NOMO-1 treated with DMSO at 0.1 percent for 48 hours (cell line): Measurements from ENCODE around the gene TINAGL1.
A peak's percentile ranks its signal among the peaks of the same experiment; 100 is the strongest.

Experiments
- DNase-seq: peaks from one replicate; lab custom pipeline; 2025; ENCODE audit not compliant: unreplicated experiment; lab: John Stamatoyannopoulos, UW

TINAGL1 gene

DNA sequence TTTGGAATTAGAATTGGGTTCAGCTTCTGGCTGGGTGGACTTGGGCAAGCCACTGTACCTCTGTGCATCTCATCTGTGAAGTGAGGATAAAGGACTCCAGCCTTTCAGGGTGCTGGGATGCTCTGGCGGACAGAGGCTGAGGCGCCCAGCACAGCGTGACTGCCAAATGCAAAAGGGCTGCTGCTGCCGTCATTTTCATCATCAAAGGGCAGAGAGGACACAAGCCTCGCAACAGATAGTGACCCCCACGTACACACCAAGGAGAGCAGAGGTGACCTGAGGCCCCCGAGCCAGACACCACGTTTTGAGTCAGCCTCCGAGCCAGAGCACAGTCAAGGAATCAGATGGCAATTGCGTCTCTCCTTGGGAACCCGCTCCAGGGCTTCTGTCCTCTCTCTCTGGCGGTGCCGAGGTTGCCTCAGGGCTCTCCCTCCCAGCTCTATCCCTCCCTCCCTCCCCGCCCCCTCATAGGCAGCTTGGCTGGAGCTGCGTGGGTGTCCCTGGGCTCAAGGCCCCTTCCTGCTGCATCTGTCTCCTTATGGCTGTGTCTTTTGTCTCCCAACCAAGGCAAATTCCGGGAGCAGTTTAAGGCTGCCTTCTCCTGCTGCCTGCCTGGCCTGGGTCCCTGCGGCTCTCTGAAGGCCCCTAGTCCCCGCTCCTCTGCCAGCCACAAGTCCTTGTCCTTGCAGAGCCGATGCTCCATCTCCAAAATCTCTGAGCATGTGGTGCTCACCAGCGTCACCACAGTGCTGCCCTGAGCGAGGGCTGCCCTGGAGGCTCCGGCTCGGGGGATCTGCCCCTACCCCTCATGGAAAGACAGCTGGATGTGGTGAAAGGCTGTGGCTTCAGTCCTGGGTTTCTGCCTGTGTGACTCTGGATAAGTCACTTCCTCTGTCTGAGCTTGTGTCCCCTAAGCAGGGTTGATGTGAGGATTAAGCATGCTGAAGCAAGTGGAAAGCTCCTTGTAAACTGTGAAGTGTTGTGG lies 50.2 kb downstream of the TINAGL1 start:
- no peak for DNase-seq

DNA sequence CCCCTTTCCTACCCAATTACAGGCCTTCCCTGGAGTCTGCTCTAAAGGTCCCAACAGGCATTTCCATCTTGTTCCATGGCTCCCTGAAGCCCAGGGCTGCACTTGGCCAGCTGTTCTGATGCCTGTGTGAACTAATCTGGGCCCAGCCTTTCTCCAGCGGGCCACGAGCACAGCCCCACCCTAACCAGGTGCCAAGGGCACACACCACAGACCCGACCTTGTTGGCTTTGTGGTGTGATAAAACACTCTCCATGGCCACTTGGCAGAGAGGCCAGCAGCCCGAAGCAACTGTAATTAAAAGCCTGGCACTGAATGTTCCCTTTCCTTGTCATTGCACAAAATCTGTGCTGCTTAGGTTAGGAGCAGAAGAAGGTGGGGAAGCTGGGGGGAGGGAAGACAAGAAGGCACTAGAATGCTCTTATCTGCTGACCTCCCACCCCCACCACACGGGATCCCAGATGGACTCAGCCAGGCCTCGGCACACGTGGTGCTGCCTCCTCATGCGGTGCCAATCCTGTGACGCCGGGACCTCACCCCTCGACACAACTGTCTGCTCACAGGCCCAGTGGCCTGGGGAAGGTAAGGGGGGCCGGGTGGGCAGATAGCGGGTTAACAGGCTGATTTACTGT lies 51.1 kb downstream of the TINAGL1 start:
- DNase-seq: no peak

DNA sequence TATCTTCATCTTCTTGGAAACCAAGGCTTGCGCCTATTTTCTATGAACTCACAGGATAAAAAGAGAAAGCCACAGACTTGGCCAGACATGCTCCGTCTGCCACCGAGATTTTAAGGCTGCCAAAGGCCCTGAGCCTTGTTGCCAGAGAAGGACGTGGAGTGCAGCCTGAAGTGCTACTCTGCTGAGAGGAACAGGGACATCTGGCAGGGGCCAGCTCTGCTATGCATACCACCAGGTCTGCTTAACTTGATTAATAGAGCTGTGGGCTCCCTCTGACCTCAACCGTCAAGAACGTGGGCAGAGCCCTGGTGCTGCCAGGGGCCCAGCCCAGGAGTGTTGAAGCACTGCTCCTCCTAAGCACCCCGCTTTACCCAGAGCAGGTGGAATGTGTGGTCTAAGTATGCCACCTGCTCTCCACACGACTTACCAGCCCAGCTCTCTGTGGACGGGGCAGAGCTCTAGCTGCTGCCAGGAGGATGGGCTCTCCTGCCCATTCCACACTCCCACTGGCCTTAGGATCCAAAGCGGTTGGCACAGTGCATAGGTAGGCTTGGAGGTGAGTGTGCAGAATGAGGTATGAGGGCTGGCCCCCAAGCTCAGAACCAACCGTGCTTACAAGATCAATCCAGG lies 51.7 kb downstream of the TINAGL1 start:
- DNase-seq: no peak

DNA sequence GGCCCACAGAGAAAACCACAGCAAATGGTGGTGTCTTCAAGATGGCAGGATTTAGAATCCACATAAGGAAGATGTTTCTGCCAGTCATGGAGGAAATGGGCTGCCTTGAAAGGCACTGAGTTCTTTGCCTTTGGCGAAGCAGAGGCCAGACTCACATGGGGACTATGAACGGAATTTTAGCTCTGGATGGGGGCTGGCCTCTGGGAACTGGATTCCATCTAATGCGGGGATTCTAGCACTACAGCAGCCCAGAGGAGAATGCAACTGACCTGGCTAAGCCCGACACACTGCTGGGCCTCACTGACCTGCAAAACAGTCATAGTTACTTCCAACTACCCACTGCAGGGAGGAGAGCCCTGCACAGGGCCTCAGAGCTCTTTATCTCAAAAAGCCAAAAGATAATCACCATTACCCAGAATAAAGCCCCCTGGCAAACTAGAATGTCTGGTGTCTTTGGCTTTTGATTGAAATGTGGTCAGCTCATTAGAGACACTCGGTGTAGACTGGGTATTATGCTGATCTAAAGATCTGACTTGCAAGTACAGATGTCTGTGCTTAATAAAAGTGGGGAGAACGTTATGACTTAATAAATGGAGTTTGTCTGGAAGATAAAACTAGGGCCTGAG lies 52.7 kb downstream of the TINAGL1 start:
- DNase-seq: no peak

DNA sequence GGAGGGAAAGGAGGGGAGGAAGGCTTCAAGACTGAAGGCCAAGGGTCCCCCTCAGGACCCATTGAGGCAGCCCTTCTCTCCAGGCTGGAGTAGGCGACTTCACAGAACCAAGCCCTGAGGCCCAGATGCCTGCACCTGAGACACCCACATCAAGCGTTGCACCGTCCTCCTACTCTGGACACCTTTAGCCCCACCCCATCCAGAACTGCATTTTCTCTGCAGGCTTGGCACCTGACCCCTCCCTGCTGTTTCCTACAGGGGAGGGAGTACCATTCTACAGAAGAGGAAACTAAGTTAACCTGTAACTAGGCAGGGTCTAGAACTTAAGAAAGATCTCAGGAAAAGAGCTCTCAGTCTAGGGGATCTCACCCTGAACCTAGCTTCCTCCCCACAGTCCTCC lies 56.3 kb downstream of the TINAGL1 start:
- DNase-seq: no peak

DNA sequence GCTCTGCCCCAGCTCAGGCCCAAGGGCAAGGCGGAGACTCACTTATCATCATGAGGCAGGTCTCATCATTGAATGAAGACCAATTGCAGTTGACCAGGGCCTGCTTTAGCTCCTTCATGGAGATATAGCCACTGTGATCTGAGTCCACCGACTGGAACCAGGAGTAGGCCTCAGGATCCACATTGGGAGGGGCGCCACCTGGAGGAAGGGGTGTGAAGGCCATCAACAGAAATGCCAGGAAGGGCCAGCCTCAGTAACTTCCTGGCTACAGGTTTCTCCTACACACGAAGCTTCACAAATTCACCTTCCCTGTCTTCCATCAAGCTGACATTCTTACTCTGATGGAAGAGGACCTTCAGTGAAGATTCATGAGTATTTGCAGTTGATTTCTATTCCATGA lies 56.8 kb downstream of the TINAGL1 start:
- DNase-seq: peak; percentile 4
